GM21360 (cell line): Measurements from ENCODE around the gene SUN1.
"Not testable (repeated sequence)": the region's sequence is repeated elsewhere in the genome, so short reads cannot be mapped to it uniquely, and the experiment has no call there.

Experiments
- ATAC-seq: cut with Tn5 transposase; IDR thresholded peaks from one replicate; pipeline ENCODE4 v1.9.1; 2021; ENCODE audit warnings: mild to moderate bottlenecking, moderate library complexity; ENCODE audit not compliant: unreplicated experiment

Gene SUN1

DNA sequence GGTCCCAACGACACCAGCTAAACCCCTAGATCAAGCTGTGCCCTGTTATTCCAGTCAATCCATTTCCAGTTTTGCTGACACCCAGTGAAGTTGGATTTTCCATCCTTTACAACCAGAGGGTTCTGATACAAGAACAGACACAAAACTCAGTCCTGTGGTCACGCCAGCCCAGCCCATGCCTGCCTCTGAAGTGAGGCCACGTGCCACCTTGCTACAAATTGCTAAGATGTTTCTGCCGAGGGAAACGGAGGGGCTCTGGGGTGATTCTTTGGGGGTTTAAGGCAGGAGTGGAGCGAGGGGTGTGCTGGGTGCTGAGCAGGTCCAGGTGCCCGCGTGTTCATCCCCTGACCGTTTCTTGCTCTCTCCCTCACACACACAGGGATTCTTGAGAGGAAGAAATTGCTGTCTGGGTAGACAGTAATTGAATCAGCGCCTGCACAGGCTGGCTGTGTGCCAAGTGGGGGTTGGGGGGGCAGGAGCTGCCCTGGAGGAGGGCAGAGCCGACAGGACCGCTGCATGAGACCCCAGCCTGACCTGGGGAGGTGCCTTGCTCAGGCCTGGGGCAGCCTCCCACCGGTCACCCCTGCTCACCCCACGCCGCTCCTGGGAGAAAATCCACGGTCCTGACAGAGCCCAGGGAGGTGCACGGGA is 84.1 kb downstream of the SUN1 start:
- no peak for ATAC-seq

DNA sequence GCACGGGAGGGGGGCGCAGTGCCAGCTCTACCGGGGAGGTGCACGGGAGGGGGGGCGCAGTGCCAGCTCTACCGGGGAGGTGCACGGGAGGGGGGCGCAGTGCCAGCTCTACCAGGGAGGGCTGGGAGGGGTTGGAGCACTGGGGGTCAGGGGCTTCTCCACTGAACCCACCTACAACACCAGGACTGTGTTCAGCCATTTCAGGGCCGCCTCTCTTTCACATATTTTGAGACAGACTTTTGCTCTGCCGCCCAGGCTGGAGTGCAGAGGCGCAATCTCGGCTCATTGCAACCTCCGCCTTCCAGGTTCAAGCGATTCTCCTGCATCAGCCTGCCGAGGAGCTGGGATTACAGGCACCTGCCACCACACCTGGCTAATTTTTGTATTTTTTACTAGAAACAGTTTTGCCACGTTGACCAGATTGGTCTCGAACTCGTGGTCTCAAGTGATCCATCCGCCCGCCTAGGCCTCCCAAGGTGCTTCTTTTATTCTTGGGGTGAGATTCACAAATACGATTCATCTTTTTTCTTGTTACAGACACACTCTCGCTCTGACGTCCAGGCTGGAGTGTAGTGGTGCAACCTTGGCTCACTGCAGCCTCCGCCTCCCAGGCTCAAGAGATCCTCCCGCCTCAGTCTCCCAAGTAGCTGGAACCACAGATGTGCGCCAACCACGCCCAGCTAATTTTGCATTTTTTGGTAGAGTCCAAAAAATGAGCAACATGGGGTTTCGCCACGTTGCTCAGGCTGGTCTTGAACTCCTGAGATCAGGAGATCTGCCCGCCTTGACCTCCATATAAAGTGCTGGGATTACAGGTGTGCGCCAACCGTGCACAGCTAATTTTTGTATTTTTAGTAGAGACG is 85.2 kb downstream of the SUN1 start:
- no peak for ATAC-seq

DNA sequence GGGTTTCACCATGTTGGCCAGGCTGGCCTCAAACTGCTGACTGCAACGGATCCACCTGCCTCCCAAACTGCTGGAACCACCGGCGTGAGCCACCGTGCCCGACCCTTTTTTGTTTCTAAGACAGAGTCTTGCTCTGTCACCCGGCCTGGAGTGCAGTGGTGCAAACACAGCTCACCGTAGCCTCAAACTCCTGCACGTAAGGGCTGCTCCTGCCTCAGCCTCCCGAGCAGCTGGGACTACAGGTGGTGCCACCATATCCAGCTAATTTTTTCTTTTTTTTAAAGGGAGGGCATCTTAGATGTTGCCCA is 85.8 kb downstream of the SUN1 start:
- ATAC-seq: no peak

DNA sequence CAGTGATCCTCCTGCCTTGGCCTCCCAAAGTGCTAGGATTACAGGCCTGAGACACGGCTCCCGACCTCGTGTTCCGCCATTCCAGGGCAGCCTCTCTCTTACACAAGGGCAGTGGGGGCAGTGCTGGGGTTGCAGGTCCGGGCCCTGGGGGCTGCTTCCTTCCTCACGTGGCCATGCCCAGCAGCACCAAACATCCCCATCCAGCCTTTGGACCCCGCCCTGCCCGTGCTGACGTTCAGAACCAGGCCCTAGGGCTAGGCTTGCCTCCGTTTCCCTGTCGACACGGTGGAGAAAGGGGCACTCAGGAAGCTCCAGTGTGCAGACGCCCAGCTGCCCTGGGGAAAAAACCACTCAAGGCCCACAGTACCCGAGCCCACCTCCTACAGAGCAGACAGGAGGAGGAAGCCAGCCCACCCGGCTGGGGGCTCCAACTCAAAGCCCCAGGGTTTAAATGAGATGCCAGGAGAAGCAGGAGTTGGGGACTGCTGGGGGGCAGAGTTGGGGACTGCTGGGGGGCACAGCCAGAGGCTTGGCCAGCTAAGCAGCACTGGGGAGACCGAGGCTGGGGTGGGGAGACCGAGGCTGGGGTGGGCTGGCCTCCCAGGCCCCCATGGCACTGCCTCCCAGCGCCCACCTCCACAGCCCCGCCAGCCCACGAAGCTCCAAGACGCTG is 86.3 kb downstream of the SUN1 start:
- no peak for ATAC-seq

DNA sequence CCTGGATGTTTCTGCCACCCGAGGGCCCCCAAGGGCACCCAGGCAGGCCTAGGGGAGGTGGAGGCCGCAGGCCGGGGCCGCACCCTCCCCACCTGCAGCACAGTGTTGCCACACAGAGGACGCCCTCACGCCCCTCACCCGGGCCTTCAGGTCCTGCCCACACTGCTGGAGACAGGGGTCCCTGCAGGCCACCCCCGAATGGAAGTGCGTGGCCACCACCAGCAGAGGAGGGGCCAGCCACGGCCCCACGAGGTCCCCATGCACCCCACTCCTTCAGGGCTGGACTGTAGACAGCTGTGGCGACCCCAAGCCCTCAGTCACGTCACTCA is 86.8 kb downstream of the SUN1 start:
- ATAC-seq: no peak

DNA sequence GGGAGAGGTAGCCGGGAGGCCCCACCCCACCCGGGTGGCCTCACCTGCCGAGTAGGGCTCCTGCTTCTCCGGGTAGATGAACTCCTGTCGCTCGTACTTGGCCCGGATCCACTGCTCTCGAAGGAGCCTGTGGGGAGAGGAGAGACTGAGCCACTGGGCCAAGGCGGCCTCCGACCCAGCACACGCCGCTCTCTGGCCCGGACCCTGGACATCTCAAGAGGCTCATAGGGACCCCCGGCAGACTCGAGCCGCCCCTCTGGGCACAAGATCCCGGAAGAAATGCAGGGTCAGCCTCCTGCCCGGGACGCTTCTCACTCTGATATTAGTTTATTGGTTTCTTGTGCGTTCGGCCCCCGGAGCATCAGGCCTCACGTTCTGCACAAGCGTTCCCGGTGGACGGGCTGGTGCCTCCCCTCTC is 87.7 kb downstream of the SUN1 start:
- ATAC-seq: no peak

DNA sequence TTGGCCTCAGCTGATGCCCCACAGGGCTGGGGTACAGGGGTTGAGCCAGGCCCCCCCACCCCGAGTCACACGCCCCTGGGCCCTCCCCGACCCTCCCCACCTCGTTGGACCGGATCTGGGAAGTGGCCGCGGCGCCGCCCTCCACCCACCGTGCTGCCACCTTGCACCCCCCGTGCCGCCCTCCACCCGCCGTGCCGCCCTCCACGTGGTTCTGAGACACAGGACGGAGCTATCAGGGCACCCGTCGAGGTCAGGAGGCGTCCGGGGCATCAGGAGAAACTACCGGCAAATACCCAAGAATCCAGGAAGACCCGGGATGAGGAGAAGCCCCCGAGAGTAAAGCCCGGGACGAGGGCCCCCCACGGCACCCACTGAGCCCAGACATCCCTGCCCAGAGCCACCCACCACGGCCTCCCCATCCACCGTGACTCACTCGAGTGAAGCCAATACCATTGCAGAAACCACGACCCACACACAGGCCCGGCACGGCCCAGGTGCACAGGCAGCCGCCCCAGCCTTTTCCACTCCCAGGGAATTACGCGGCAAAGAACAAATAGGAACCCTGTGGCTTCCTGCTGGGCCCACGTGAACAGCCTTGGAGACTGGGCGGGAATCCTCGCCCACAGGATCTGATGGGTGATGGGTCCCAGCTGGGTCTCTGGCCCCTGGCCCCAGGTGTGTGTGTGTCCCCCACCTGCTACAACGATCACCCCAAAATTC is 88.2 kb downstream of the SUN1 start:
- no peak for ATAC-seq

DNA sequence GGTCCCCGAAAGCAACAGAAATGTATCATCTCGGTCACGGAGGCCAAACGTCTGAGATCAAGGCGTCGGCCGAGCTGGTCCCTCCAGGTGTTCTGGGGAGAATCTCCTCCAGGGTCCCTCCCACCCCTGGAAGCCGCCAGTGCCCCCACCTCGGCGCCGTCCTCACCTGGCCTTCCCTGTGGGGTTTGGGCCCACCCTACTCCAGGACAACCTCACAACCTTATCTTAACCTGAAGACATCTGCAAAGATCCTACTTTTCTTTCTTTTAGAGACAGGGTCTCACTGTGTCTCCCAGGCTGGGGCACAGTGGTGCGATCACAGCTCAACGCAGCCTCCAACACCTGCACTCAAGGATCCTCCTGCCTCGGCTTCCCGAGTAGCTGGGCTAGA is 88.8 kb downstream of the SUN1 start:
- ATAC-seq: no peak

DNA sequence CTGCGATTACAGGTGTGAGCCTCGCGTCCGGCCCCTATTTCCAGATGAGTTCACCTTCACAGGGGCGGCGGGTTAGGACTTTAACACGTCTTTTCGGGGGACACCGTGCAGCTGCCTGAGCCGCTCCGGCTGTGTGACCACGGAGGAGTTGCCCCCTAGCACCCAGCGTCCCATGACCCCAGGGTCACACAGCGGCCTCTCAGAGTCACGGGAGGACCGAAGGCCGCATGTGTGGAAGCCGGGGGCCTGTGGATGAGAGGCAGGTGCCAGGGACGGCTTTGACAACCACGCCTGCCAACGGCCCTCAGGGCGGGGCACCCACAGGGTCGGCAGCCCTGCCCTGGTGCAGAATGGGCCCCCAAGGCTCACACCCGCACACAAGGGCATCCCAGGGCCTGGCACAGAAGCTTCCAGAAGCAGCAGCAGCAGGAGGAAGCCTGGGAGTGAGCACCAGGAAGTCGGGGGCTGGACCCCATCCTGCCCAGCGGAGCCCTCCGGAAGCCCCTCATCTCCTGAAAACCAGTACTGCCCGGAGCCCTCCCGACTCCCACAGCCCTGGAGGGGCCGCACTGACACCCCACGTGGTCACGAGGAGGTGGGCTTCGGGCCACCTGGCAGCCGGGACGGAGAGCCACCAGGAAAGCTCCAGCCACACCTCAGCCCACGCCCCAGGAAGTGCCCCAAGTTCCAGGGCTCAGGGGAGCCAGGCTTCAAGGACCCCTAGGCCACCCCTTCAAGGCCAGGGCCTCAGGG is 89.5 kb downstream of the SUN1 start:
- no peak for ATAC-seq

DNA sequence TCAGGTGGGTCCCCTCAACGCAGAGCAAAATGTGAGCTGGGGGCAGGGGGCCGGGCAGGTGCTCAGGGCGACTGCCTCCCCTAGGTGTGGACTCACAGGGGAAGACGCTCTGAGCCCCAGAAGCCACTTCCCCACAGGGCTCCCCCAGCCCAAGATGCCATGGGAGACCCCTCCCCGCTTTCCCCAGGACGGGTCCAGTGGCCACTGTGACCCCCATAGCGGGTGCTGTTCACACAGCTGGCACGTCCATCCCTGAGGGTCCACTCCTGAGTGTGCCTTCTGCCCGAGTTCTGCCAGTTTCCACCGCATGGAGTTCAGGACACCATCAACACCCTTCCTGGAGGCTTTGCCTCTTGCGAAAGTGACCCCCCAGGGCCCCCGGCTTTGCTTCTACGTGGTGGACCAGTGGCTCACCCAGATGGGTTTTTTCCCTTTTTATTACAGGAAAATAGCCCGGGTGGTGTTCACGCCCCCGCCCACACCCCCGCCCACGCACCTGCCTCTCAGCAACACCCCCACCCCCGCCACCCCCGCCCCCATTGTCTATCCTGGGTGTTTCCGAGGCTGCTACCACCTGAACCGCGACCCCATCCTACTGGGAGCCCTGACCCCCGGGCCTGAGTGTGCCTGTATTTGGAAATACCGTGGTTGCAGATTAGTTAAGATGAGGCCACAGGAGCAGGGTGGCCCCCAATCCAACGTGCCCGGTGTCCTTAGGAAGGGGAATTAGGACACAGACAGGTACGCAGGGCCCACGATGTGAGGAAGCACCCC is 90.2 kb downstream of the SUN1 start:
- no peak for ATAC-seq

DNA sequence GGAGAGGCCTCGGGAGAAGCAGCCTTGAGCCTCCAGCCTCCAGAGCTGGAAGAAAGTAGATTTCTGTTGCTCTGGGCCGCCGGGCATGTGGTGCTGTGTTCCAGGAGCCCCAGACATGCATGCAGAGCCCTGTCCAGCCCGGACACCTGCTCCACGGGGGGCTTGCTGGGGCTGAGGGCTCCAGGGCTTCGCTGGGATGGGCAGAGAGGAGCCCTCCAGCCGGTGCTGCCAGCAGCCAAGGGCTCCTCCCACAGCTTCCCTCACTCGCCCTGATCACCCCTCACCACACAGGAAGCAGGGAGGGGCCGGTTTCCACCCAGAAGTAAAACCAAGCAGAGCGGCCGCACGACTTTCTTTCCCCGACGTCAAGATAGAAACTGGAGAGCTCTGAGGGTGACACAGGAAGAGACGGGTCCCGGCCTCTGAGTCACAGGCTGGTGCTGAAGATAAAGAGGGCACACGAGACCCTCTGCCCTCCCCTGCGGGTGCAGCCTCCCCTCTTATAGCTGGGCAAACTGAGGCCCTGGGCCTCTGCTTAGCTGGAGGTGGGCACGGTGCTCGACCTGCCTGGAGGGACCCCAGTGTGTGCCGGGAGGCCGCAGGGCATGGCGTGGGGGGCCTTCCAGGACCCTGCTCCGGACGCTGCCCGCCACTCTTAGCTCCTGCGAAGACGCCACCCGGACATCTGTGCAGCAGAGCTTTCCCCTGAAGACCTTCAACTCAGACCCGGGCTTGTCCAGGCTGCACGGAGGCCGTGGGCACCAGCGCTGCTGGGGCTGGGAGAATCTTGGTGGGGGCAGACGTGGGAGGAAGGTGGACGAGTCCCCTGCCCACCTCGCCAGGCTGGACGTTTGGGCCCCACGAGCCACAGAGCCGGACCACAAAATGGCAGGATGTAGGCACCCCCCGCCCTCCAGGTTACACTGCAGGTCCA is 91.1 kb downstream of the SUN1 start:
- peak; percentile 83 for ATAC-seq

DNA sequence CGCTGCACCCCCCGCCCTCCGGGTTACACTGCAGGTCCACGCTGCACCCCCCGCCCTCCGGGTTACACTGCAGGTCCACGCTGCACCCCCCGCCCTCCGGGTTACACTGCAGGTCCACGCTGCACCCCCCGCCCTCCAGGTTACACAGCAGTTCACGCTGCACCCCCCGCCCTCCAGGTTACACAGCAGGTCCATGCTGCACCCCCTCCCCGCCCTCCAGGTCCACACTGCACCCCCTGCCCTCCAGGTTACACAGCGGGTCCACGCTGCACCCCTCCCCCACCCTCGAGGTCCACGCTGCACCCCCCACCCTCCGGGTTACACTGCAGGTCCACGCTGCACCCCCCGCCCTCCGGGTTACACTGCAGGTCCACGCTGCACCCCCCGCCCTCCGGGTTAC is 91.8 kb downstream of the SUN1 start:
- not testable (repeated sequence) for ATAC-seq
